ENCODE measurements around the gene TGFB1. TPM values are rescaled to one million over a fixed set of nuclear protein-coding genes. Genes with fewer than 3 reads are reported as not detected.

The TGFB1 gene
- total RNA-seq, 1 donor from 2014 or later, result 4.5 TPM

GRCh38 chr19:41330481-41330880 is 23.2 kb downstream of the TGFB1 start:
- TF ChIP-seq CTCF (IDR thresholded peaks at IDR 0.05; ENCODE audit: insufficient read depth, low read length, severe bottlenecking), result no peak
- Histone ChIP-seq H3K4me3 (ENCODE audit: low read depth, low read length) (no peak overlapping the region), H3K36me3 (ENCODE audit: control insufficient read depth, insufficient read depth, low read length) (peaks cover 14% of the 10 kb centered on the region), H3K27me3 (ENCODE audit: control insufficient read depth, insufficient read depth, low read length) (no peaks in the 10 kb centered on the region)
- FAIRE-seq (no peak), DNase-seq (ENCODE audit: low read depth) (no peak)

GRCh38 chr19:41328842-41329225 is 24.9 kb downstream of the TGFB1 start:
- no peak for DNase-seq (ENCODE audit: low read depth)
- Histone ChIP-seq H3K36me3 (ENCODE audit: control insufficient read depth, insufficient read depth, low read length) (peaks cover 9% of the 10 kb centered on the region), H3K4me3 (ENCODE audit: low read depth, low read length) (no peak overlapping the region), H3K27me3 (ENCODE audit: control insufficient read depth, insufficient read depth, low read length) (no peaks in the 10 kb centered on the region)
- no peak for TF ChIP-seq CTCF (IDR thresholded peaks at IDR 0.05; ENCODE audit: insufficient read depth, low read length, severe bottlenecking)
- no peak for FAIRE-seq

- no peak for FAIRE-seq
- peak; percentile 52 for DNase-seq (ENCODE audit: low read depth)
- Histone ChIP-seq H3K27me3 (ENCODE audit: control insufficient read depth, insufficient read depth, low read length) (no peaks in the 10 kb centered on the region), H3K36me3 (ENCODE audit: control insufficient read depth, insufficient read depth, low read length) (peaks cover 9% of the 10 kb centered on the region), H3K4me3 (ENCODE audit: low read depth, low read length) (no peak overlapping the region)
- TF ChIP-seq CTCF (IDR thresholded peaks at IDR 0.05; ENCODE audit: insufficient read depth, low read length, severe bottlenecking), result no peak
These were observed 25.4 kb downstream of the TGFB1 start for GRCh38 chr19:41328157-41328841.

GRCh38 chr19:41327576-41328156 is 26.1 kb downstream of the TGFB1 start:
- FAIRE-seq, result peak; percentile 79
- no peak for TF ChIP-seq CTCF (IDR thresholded peaks at IDR 0.05; ENCODE audit: insufficient read depth, low read length, severe bottlenecking)

GRCh38 chr19:41327076-41327575 is 26.6 kb downstream of the TGFB1 start:
- H3K36me3 ChIP-seq (ENCODE audit: control insufficient read depth, insufficient read depth, low read length), result peaks cover 9% of the 10 kb centered on the region
- no peak for FAIRE-seq
- H3K4me3 ChIP-seq (ENCODE audit: low read depth, low read length), result peak overlapping the region; percentile 24
- DNase-seq (ENCODE audit: low read depth), result no peak
- H3K27me3 ChIP-seq (ENCODE audit: control insufficient read depth, insufficient read depth, low read length), result no peaks in the 10 kb centered on the region
- no peak for TF ChIP-seq CTCF (IDR thresholded peaks at IDR 0.05; ENCODE audit: insufficient read depth, low read length, severe bottlenecking)

More at GRCh38 chr19:41327576-41328156, 26.1 kb downstream of the TGFB1 start:
- DNase-seq (ENCODE audit: low read depth), result peak; percentile 85
- Histone ChIP-seq H3K36me3 (ENCODE audit: control insufficient read depth, insufficient read depth, low read length) (peaks cover 10% of the 10 kb centered on the region), H3K4me3 (ENCODE audit: low read depth, low read length) (peak overlapping the region; percentile 24), H3K27me3 (ENCODE audit: control insufficient read depth, insufficient read depth, low read length) (no peaks in the 10 kb centered on the region)

All from bronchial epithelial cell (primary cell).